H54 (cell line): Measurements from ENCODE around the gene SPOCK1.
A peak's percentile ranks its signal among the peaks of the same experiment; 100 is the strongest.

ENCODE experiments used
- DNase-seq: peaks from one replicate; pipeline ENCODE4 v3.0.0; 2011; ENCODE audit warnings: low spot score, mixed read lengths; ENCODE audit not compliant: insufficient read length
- FAIRE-seq: peaks from 3 replicates; lab custom pipeline; 2011; peaks lifted over from hg19 to GRCh38; lab: Jason Lieb, UNC
- POLR2A ChIP-seq: IDR thresholded peaks from 2 replicates; pipeline ENCODE4 v1.6.1; 2011; ENCODE audit warnings: low read depth, mild to moderate bottlenecking, low read length

Gene SPOCK1

DNA sequence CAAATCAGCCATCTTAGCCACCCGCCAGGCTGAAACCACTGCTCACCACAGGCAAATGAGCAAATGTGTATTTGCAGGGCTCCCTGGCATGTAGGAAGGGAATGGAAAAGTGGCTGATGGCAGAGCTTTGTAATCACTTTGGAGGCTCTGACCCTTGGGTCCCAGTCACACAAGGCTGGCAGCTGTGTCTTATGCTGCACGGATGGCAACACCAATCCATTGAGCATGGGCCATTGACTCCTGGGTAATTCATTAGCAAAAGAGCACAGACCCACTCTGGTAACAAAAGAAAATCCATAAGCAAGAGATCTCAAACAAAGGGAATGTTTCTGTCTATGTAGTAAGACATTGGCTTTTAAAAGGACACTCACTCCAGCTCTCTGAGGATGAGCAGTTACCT, 57.6 kb downstream of the SPOCK1 start:
- FAIRE-seq (no peak), DNase-seq (no peak)
- no peak for TF ChIP-seq POLR2A

DNA sequence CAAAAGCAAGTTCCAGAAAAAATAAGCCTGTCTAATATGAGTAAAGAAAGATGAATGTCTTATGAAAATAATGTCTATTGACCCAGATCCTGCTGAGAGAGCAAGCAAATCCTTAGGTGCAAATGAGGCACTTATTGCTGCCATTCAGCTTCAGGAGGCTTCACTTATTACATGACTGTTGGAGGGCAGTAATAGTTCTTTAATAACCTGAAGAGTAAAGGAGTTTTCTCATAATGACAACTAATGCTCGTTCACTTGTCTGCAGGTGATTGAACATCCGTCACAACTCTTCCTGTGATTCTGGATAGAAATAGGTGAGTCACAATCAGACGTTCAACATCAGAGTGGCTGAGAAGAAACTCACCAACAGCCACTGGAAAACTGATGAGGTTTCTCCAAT, 58.3 kb downstream of the SPOCK1 start:
- FAIRE-seq (no peak), DNase-seq (no peak)
- no peak for TF ChIP-seq POLR2A

DNA sequence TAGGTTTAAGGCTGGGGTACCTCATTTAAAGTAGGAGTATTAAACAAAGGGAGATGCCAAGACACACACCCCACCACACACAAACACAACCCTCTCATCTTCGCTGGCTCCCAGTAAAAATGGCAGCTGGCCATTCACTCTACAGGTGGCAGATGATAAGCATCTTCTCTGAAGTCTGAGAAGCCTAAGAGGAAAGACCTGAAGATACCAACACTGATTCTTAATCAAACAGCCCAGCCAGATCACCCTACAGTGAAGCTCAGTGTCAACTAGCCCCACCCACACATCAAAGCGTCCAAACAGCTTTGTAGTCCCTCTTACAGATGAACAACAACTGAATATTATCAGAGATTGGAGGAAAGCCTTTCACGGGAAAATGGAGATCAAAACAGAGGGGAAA, 59.5 kb downstream of the SPOCK1 start:
- DNase-seq (no peak), FAIRE-seq (no peak)
- TF ChIP-seq POLR2A = no peak

DNA sequence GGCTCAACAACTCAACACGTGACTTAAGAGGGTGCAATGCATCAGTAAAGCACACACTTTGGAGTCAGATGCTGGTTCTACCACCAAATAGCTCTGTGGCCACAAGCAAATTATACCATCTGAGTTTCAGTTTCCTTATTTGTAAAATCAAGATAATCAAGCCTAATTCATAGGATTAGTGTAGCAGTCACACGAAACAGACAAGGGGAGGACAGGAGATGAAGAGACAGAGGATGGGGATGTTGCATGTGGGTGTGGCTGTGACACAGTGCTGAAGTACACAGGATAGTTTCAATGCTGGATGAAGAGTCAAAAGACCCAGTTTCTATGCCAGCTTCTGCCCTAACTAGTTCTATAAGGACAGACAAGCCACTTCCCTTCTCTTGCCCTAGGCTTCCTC, 60.2 kb downstream of the SPOCK1 start:
- DNase-seq (no peak), FAIRE-seq (no peak)
- no peak for TF ChIP-seq POLR2A

DNA sequence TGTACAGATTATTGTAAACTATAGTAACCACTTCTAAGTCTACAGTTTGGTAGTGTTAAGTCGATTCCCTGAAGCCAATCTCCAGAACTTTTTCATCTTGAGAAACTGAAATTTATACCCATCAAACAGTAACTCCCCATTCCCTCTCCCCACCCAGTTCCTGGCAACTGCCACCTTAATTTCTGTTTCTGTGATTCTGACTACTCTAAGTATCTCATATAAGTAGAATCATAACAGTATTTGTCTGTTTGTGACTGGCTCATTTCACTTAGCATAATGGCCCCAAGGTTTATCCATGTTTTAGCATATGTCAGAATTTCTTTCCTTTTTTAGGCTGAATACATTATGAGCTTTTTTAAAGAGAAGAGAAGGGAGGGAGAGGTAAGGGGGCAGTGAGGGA, 61.4 kb downstream of the SPOCK1 start:
- no peak for FAIRE-seq
- TF ChIP-seq POLR2A = no peak
- DNase-seq = no peak

DNA sequence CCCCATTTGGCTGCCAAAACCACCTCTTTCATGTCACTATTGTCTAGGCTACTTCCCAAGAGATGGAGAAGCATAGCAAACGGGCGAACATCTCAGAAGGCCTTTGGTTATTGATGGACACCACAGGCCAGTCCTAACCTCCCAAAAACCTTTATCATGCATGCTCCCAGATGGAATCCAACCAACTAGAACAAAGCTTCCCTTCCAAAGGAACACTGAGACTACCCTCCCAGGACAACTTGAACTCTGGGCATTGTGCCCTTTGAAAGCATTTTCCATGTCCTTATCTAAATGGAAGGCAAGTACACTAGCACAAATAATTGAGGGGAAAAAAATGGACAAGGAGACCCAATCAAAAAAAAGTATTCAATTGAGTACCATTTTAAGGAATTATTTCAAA, 65.6 kb downstream of the SPOCK1 start:
- no peak for TF ChIP-seq POLR2A
- no peak for DNase-seq
- no peak for FAIRE-seq

DNA sequence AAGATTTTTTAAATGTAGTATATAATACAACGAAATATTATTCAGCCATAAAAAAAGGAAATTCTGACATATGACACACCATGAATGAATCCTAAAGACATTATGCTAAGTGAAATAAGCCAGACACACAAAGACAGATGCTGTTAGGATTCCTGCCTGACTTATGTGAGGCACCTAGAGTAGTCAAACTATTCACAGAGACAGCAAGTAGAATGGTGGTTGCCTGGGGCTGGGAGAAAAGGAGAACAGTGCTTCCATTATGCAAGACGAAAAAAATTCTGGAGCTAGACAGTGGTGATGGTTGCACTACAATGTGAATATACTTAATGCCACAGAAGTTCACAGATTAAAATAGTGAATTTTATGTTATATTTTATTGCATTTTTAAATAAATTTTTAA, 66.8 kb downstream of the SPOCK1 start:
- TF ChIP-seq POLR2A = no peak
- FAIRE-seq (no peak), DNase-seq (no peak)

GRCh38 chr5:137431051-137431450, 68.1 kb downstream of the SPOCK1 start:
- no peak for FAIRE-seq
- DNase-seq = no peak
- TF ChIP-seq POLR2A = no peak

DNA sequence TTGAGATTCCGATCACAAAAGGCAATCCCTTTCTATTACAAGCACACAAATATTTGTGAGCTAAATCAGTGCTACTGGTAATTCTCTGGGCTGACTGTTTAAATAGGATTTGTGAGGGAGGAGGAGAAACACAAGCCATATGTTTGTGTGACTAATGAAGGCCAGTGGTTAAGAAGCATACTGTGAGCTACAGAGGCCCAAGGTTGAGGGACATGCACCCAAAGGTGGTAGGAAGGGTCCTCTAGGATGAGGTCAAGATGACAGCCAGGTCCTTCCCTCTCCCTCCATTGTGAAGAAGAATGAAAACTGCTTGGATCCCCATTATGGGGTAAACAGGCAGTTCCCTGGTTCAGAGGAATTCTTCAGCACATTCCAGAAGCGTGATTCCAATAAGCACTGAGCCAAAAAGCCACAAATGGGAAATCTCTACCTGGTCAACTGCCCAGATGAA, 83.9 kb downstream of the SPOCK1 start:
- DNase-seq (peak; percentile 15), FAIRE-seq (peak; percentile 60)
- no peak for TF ChIP-seq POLR2A

DNA sequence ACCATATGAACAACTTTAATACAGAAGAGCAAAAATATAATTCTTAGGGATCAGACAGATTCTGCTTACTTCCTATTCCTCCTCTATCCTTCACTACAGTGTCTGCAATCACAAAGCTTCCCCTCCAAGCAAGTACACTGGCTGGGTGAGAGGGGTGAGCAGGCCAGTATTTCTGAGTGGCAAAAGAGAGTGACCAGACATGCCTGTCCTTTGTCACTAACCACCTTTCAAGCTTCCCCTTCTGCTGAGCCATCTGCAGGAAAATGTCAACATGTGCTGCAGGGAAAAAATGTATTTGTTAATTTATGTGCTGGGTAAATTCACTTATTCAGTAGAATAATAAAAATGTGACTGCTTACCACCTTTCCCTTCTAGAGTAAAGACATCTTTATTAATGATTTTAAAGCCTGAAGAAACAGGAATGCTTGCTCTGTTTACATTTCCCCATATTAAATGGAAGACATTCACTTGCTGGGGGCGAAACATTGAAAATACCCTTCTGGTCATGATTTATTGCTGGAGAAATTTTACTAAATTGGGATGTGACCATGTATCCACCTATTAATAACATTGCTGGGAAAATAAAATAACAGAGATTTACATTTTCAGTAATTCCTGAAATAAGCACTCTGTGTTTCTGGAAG, 84.9 kb downstream of the SPOCK1 start:
- FAIRE-seq (no peak), DNase-seq (no peak)
- TF ChIP-seq POLR2A = no peak

GRCh38 chr5:137412136-137412535, 87.0 kb downstream of the SPOCK1 start:
- DNase-seq = no peak
- no peak for FAIRE-seq
- TF ChIP-seq POLR2A = no peak

DNA sequence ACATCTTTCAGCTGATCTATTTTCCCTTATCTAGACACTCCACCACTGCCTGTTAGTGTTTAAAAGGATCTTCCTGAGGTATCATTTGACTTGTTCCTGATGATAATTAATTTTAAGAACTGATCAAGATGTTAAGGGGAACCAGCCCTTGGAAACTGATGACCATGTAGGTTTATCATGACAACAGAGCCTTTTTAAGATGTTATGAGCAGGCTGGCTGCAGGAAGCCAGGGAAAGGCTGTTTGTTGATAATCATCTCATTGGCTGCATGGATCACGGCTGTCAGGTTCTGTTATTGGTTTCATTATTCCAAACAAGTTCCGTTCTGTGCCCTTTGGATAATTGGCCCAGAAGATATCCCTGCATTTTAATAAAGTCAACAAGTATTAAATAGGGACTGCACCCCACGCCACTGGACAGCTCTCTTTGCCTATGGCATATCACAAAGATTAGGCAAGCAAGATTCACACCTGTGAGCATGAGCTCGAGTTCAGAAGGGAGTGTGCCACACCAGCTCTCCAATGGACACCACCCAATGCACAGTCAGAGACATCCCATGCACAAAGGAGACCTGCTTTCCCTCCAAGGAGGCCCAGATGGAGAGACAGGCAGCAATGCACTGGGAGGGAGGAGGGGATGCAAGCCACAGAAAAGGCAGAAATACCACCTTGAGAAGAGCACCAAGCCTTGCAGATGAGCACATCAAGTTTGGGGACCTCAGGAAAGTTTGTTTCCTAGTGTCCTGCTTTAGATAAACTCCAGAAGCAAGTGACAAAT, 88.7 kb downstream of the SPOCK1 start:
- no peak for DNase-seq
- TF ChIP-seq POLR2A = no peak
- FAIRE-seq = no peak

GRCh38 chr5:137409736-137410135, 89.4 kb downstream of the SPOCK1 start:
- FAIRE-seq (no peak), DNase-seq (no peak)
- no peak for TF ChIP-seq POLR2A

DNA sequence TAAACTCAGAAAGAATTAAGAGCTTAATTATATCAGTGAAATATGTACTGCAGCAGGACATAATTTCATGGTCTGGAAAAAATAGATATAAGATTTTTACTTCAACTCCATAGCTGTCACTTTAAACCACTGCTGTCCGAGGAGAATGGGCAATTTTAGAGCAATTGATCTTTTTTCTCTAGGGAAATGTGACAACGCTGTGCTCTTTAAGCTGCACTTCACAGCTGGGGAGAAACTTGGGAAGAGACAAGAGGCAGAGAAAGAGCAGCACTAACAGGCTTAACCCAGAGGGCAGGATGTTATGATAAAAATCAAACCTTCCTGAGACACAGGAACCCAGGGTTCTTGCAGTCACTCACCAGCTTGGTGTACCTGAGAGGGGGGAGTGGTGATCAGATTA, 92.0 kb downstream of the SPOCK1 start:
- TF ChIP-seq POLR2A = no peak
- FAIRE-seq = no peak

GRCh38 chr5:137405393-137405792, 93.7 kb downstream of the SPOCK1 start:
- DNase-seq (no peak), FAIRE-seq (no peak)
- no peak for TF ChIP-seq POLR2A

More for the DNA sequence above, 92.0 kb downstream of the SPOCK1 start:
- DNase-seq = no peak
